ENCODE results near the gene SALL2.
A peak's percentile ranks its signal among the peaks of the same experiment; 100 is the strongest.

Gene SALL2

GRCh38 chr14:21529515-21529914, 3.4 kb upstream of the SALL2 start:
- intact Hi-C loops (cut with DNase I): no loop called here
- no peak for DNase-seq

DNA sequence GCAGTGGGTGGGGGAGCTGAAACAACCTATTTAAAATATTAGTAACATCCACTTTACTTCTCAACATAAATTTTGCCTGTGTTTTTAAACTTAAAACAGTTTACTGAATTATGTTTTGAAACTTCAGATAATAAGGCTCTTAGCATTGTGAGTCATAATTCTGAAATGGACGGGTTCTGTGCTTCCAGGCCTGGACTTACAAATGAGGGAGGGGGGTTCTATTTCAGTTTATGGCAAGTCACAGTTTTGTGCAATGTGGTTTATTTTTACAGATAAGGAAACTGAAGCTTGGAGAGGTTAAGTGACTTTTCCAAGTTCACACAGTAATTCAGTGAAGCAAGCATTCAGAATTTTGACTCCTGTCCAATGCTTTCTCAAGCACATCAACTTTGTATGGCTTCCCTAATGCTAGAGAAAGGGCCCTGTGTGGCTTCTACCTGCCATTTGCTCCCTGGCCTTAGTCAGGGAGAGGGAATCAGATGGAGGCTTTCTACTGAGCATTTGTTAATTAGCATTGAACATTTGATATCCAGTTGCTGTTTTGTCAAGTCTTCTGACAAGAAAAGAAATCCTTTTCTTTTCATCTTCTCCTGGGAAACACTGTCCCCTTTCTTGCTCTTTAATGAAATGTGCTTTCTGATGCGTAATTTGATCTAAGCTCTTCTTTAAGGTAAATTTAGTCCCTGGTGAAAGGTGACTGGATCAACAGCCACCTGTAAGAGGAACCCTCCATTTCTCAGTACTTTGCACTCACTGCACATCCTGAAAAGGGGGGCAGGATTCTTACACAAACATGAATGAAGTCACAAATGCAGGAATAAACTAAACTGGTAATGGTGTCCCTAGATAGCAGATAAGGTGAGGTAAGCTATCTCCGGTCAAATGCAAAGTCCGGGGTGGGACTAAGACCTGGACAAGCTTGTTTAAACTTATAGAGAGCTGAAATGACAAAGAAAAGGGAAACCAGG, 2.5 kb upstream of the SALL2 start:
- no peak for DNase-seq
- intact Hi-C loops (cut with DNase I): no loop called here

- intact Hi-C loops (cut with DNase I): no loop called here
- DNase-seq: no peak
Observed at GRCh38 chr14:21527318-21527679, 1.2 kb upstream of the SALL2 start.

DNA sequence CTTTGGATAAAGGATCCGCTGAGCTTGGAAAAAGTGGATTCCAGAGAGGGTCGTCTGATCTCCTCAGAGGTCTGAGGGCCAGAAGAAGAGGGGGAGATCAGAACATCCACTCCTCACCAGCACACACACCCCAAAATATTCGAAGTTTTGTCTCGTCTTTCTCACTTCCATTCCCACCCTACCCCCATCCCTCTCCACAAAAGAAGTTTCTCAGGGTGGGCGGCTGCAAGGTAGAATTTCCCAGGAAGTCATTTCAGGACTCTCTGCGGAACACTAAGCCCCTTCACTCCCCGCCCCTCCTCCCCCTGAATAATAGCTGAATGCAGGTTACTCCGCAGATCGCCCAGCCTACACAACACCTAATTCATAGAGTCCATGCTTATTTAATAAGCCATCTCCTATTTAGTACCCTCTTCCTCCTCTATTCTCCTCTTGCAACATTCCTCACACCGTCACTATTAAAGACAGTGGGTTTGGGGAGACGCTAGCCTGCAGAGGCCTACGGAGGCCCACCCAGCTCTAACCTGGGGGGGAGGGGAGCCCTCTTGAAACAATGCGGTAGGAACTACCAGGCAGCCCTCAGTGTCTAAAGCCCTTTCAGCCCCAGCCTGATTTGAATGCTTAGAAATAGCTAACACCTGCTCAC, 649 bp upstream of the SALL2 start:
- intact Hi-C loops (cut with DNase I): no loop called here
- DNase-seq: peak in 17 of 42 donors; percentile 12 to 67 (median 40)

GRCh38 chr14:21525571-21525961, 580 bp downstream of the SALL2 start:
- peak in 40 of 42 donors; percentile 20 to 82 (median 57) for DNase-seq
- intact Hi-C loops (cut with DNase I): no loop called here

GRCh38 chr14:21524575-21525490, 1.3 kb downstream of the SALL2 start:
- intact Hi-C loops (cut with DNase I): no loop called here
- peak in 13 of 42 donors; percentile 9 to 60 (median 29) for DNase-seq

DNA sequence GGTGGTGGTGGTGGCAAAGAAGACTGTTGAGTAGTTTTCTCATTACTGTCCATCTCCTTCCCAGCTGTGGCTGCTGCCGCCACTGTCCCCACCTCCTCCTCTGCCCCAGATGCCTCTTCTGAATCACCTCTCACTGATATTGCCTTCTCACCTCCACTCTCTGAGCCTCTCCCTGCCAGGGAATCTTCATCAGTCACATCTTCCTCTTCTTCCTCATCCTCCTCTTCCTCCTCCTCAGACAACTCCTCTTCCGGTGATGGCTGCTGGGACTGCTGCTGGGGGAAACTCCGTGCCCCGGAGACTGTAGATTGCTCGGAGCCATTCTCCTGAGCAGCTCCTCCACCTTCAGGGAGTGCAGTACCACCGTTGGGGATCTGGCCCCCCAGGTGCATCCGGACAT, 2.9 kb downstream of the SALL2 start:
- intact Hi-C loops (cut with DNase I): no loop called here
- DNase-seq: no peak

GRCh38 chr14:21521501-21521900, 4.6 kb downstream of the SALL2 start:
- intact Hi-C loops (cut with DNase I): no loop called here

GRCh38 chr14:21520767-21521166, 5.4 kb downstream of the SALL2 start:
- intact Hi-C loops (cut with DNase I): no loop called here
- DNase-seq: no peak

More at GRCh38 chr14:21521501-21521900, 4.6 kb downstream of the SALL2 start:
- DNase-seq: no peak

DNA sequence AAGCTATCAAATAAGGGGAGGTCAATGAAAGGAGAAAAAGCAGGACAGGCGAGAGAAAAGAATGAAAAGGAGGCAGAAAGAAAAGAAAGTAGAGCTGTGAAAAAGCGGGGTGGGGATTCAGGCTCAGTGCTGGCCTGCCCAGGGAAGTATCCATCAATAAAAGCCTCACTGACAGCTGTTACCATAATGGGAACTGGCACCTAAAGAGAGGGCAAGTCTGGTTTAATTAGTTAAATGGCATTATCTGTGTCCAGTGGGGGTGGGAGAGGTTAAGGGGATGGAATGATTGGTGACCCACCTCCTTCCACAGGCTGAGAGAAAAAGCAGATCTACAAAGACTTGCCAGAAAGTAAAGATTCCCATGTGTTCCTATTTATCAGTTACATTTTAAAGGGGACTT, 7.4 kb downstream of the SALL2 start:
- intact Hi-C loops (cut with DNase I): no loop called here
- DNase-seq: no peak

DNA sequence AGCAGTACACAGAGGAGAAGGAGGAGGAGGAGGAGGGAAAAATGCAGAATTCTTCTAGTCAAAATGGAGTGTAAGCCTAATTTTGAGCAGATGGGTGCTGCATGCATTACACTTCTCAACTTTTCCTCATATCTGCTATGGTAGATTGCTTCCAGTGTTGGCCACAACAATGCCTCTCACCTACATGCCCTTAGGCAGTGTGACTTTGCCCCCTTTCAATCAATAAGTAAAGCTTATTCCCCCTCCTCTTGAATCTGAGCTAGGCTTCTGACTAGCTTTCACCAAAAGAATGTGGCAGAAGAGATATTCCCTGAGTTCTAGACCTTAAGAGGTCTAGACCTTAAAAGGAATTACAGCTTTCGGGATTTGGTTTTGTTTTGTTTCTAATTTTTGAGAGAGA, 11.8 kb downstream of the SALL2 start:
- no peak for DNase-seq
- intact Hi-C loops (cut with DNase I): no loop called here

- intact Hi-C loops (cut with DNase I): loop anchor here (2.0 kb wide), 1 partner anchor 34 kb away; the partner anchor contains the start of genes RAB2B and TOX4
- peak; percentile 89 to 99 (median 97) for DNase-seq
Observed at GRCh38 chr14:21510735-21511657, 15.2 kb downstream of the SALL2 start, which contains the start of gene METTL3. Gene METTL3 (minus strand): TSS chr14:21511340. CDS start chr14:21511223, 117 bp downstream.

- intact Hi-C loops (cut with DNase I): loop anchor here (2.0 to 10.0 kb wide), 2 partner anchors 33 to 45 kb away; partner anchors contain the start of genes RAB2B and TOX4
Observed at GRCh38 chr14:21509432-21510143, 16.6 kb downstream of the SALL2 start.

GRCh38 chr14:21506557-21506956, 19.6 kb downstream of the SALL2 start:
- intact Hi-C loops (cut with DNase I): loop anchor here (10.0 kb wide), 1 partner anchor 48 kb away; no protein-coding TSS in a partner anchor
- no peak for DNase-seq

More at GRCh38 chr14:21509432-21510143, 16.6 kb downstream of the SALL2 start:
- DNase-seq: no peak

GRCh38 chr14:21505012-21505553, 21.1 kb downstream of the SALL2 start:
- no peak for DNase-seq
- intact Hi-C loops (cut with DNase I): loop anchor here (10.0 kb wide), 1 partner anchor 50 kb away; no protein-coding TSS in a partner anchor

DNA sequence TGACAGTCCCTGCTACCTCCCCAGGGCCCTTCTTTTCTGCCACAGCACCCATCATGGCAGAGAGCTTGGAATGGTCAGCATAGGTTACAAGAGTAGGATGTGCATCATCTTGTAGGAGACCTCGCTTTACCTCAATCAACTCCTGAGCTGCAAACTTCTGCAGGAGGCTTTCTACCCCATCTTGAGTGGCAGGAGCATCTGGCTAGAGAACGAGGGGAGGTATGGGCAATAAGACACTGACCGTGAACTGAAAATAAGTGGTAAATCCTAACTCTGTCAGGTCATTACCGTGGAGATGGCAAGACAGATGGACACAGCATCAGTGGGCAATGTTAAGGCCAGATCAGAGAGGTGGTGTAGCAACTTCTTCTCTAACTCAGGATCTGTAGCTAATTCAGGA, 22.8 kb downstream of the SALL2 start:
- no peak for DNase-seq
- intact Hi-C loops (cut with DNase I): loop anchor here (10.0 kb wide), 1 partner anchor 51 kb away; no protein-coding TSS in a partner anchor

- no peak for DNase-seq
- intact Hi-C loops (cut with DNase I): loop anchor here (10.0 kb wide), 1 partner anchor 53 kb away; no protein-coding TSS in a partner anchor
Observed at GRCh38 chr14:21501568-21501967, 24.6 kb downstream of the SALL2 start.

All from head of caudate nucleus (tissue), 42 donors.